CD4-positive, alpha-beta memory T cell (primary cell): ENCODE measurements around the gene RBKS. TPM values are rescaled to one million over a fixed set of nuclear protein-coding genes. Genes with fewer than 3 reads are reported as not detected.
A peak's percentile ranks its signal among the peaks of the same experiment; 100 is the strongest.
"Not testable (repeated sequence)": the region's sequence is repeated elsewhere in the genome, so short reads cannot be mapped to it uniquely, and the experiment has no call there.

Source experiments
- CTCF ChIA-PET: fragments of 350-600 bp; sonication (Branson Sonifier 250); formaldehyde crosslinking; loops from one replicate; lab custom pipeline; 2021; ENCODE audit warnings: inconsistent platforms; ENCODE audit not compliant: partially characterized antibody; lab: Charles Lee
- POLR2A ChIA-PET: fragments of 350-600 bp; sonication (Branson Sonifier 250); formaldehyde crosslinking; loops from one replicate; lab custom pipeline; 2021; ENCODE audit not compliant: partially characterized antibody; lab: Charles Lee
- DNase-seq, 5 donors: peaks; one replicate each; pipeline versions ENCODE4 v3.0.0 to v3.0.0-alpha.2; 2020 to 2022; ENCODE audit warnings: mixed read lengths in 1 of 5
- H3K27ac ChIP-seq: one replicate; pipeline ENCODE4 v1.7.0; 2013; ENCODE audit warnings: low read depth, low read length
- H3K27me3 ChIP-seq: 2 replicates; pipeline ENCODE4 v1.7.0; 2013; ENCODE audit warnings: mild to moderate bottlenecking, low read length, moderate library complexity; ENCODE audit not compliant: insufficient read depth
- H3K36me3 ChIP-seq: 2 replicates; pipeline ENCODE4 v1.7.0; 2013; ENCODE audit warnings: mild to moderate bottlenecking, low read length, moderate library complexity; ENCODE audit not compliant: insufficient read depth
- H3K4me1 ChIP-seq: 2 replicates; pipeline ENCODE4 v1.7.0; 2013; ENCODE audit warnings: mild to moderate bottlenecking, low read length, moderate library complexity; ENCODE audit not compliant: insufficient read depth
- H3K4me3 ChIP-seq, 2 donors: one replicate each; pipeline ENCODE4 v1.7.0; 2013; ENCODE audit warnings: low read length in 2 of 2, mild to moderate bottlenecking in 1 of 2
- H3K9me3 ChIP-seq, 2 donors: one replicate each; pipeline ENCODE4 v1.7.0; 2013; ENCODE audit warnings: low read length in 2 of 2, control low read depth in 1 of 2; ENCODE audit not compliant: control insufficient read depth in 1 of 2
- H3K27ac Mint-ChIP-seq, 7 donors: one replicate each; pipeline ENCODE4 v1.8.0; 2020 to 2021; ENCODE audit warnings: mixed read lengths in 7 of 7, mild to moderate bottlenecking in 6 of 7, inconsistent platforms in 3 of 7, moderate library complexity in 3 of 7
- H3K27me3 Mint-ChIP-seq, 2 donors: one replicate each; pipeline ENCODE4 v1.8.0; 2020 to 2021; ENCODE audit warnings: mixed read lengths in 2 of 2
- H3K36me3 Mint-ChIP-seq, 2 donors: one replicate each; pipeline ENCODE4 v1.8.0; 2020 to 2021; ENCODE audit warnings: mixed read lengths in 2 of 2, inconsistent platforms in 1 of 2, mild to moderate bottlenecking in 1 of 2
- H3K4me1 Mint-ChIP-seq, 4 donors: one replicate each; pipeline ENCODE4 v1.8.0; 2020 to 2021; ENCODE audit warnings: mixed read lengths in 4 of 4, mild to moderate bottlenecking in 1 of 4
- H3K4me3 Mint-ChIP-seq, 8 donors: one replicate each; pipeline ENCODE4 v1.8.0; 2020 to 2021; ENCODE audit warnings: mixed read lengths in 8 of 8, mild to moderate bottlenecking in 7 of 8, moderate library complexity in 6 of 8, inconsistent platforms in 3 of 8
- H3K9me3 Mint-ChIP-seq, 8 donors: one replicate each; pipeline ENCODE4 v1.8.0; 2020 to 2021; ENCODE audit warnings: mixed read lengths in 8 of 8, mild to moderate bottlenecking in 5 of 8, inconsistent platforms in 3 of 8, moderate library complexity in 1 of 8
- intact Hi-C: fragments of 100-400 bp; cut with micrococcal nuclease; formaldehyde crosslinking; loops from one replicate; pipeline ENCODE4 v1.15.1; 2023
- polyA plus RNA-seq, 2 donors: library from polyadenylated mRNA; unstranded; fragments of 300-500 nt; fragmentation: Illumina TruSeq; gene quantifications; one replicate each; pipeline ENCODE4 v1.2.3, GENCODE V29; 2021
- total RNA-seq, 2 experiments: library from RNA; stranded (reverse); gene quantifications; one replicate each; pipeline ENCODE4 v1.2.3, GENCODE V29; 2021

RBKS gene
- total and polyA plus RNA-seq, 4 experiments from 2014 or later: 1.2 to 5.9 (median 2.1) TPM

DNA sequence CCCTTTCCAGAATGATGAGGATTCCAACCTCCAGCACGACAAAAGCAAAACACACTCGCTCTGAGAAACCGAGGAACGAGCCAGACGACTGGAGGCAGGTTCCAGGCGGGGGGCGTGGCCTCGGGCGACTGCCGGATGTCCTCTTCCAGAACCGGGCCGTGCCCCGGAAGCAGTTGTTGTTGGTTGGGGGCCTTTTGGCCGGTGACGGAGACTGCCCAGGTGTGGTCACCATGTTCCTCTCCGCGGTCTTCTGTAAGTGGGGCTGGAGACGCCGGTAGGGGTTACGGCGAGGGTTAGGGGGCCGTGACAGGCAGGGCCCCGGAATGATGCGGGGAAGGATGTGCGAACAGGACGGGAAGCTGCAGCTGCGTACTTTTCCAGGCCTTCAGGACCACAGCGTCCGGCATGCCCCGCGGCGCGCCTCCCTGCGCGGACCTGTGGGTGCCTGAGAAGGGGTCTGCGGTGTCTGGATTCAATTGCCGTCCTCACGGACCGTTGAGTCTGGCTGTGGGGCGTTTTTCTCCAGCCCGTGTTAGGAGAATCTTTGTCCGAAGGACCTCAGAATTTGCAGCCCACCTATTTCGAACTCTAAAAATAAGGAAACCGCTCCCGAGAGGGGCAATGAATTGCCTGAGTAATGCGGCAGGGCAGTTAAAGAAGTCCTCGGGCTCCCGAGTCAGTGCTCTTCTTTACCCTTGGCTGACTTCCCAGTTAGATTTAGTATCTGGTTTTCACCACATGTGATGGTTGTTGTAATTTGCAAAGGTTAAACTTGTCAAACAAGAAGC is 118.4 kb downstream of the RBKS start, which contains the start of gene MRPL33:
TSS of gene MRPL33 (plus strand) at position 172 of the 788 bp plus-strand sequence. CDS start at position 231, 59 bp downstream.
- peaks cover 0 to 2% of the 10 kb centered on the region in 2 donors for H3K27me3 Mint-ChIP-seq
- peak within 1 kb of the TSS; percentile 78 for H3K4me3 ChIP-seq
- intact Hi-C loops: loop anchor here (1.0 to 10.0 kb wide), 3 partner anchors 119 to 637 kb away; partner anchors contain the start of genes BABAM2, FOSL2, PREB and PRR30
- H3K9me3 Mint-ChIP-seq: no peaks in the 10 kb centered on the region
- peaks cover 9 to 39% of the 10 kb centered on the region in 2 donors for H3K36me3 Mint-ChIP-seq
- DNase-seq: peak; percentile 89 to 91 (median 89)
- H3K27ac ChIP-seq: peak within 1 kb of the TSS; percentile 86
- peaks cover 13% of the 10 kb centered on the region for H3K36me3 ChIP-seq
- no peaks in the 10 kb centered on the region for H3K9me3 ChIP-seq
- H3K4me1 Mint-ChIP-seq: peaks cover 31 to 56% (median 46%) of the 10 kb centered on the region in 4 donors
- ChIA-PET POLR2A (interaction anchor here (1.0 to 1.6 kb wide), 5 partner anchors 36 to 652 kb away, joined by 3 to 7 read pairs (median 5); partner anchors contain the start of genes BABAM2, CCDC121, FOSL2 and GPN1), CTCF (interaction anchor here (0.8 kb wide), 1 partner anchor 88 kb away, joined by 4 read pairs; no protein-coding TSS in a partner anchor)
- peak within 1 kb of the TSS; percentile 98 to 100 (median 99) for H3K4me3 Mint-ChIP-seq
- no peaks in the 10 kb centered on the region for H3K27me3 ChIP-seq
- H3K4me1 ChIP-seq: peaks cover 30% of the 10 kb centered on the region
- peak within 1 kb of the TSS; percentile 98 to 100 (median 100) for H3K27ac Mint-ChIP-seq

DNA sequence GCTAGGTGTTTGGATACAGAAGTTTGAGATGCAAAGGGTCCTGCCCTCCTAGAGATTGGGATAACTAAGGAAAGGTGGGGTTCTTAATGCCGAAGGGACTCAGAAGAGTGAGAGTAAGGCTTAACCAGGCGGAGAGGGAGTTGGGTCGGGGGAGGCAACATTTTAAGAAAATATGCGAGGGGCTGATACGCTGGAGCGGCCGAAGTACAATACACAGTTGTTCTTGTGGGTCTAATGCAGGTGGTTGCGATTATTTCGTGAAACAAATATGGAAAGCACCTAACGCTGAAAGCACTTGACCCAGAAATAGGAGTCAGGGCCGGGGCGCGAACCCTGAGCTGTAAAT is 119.0 kb downstream of the RBKS start:
- Mint-ChIP-seq H3K4me1 (peaks cover 31 to 50% (median 42%) of the 10 kb centered on the region in 4 donors), H3K4me3 (peak overlapping the region; percentile 98 to 100 (median 99)), H3K36me3 (peaks cover 9 to 34% of the 10 kb centered on the region in 2 donors), H3K27ac (peak overlapping the region; percentile 98 to 100 (median 100)), H3K9me3 (no peaks in the 10 kb centered on the region), H3K27me3 (peaks cover 0 to 2% of the 10 kb centered on the region in 2 donors)
- H3K27ac ChIP-seq: peak overlapping the region; percentile 86
- peaks cover 13% of the 10 kb centered on the region for H3K36me3 ChIP-seq
- ChIA-PET POLR2A (interaction anchor here (1.3 to 1.6 kb wide), 2 partner anchors 36 to 621 kb away, joined by 5 read pairs; partner anchors contain the start of gene FOSL2), CTCF (interaction anchor here (0.8 kb wide), 1 partner anchor 88 kb away, joined by 4 read pairs; no protein-coding TSS in a partner anchor)
- H3K27me3 ChIP-seq: no peaks in the 10 kb centered on the region
- H3K9me3 ChIP-seq: no peaks in the 10 kb centered on the region
- H3K4me3 ChIP-seq: peak overlapping the region; percentile 78
- no peak for DNase-seq
- peaks cover 30% of the 10 kb centered on the region for H3K4me1 ChIP-seq
- intact Hi-C loops: loop anchor here (1.0 to 10.0 kb wide), 3 partner anchors 119 to 636 kb away; partner anchors contain the start of genes BABAM2, FOSL2, PREB and PRR30

DNA sequence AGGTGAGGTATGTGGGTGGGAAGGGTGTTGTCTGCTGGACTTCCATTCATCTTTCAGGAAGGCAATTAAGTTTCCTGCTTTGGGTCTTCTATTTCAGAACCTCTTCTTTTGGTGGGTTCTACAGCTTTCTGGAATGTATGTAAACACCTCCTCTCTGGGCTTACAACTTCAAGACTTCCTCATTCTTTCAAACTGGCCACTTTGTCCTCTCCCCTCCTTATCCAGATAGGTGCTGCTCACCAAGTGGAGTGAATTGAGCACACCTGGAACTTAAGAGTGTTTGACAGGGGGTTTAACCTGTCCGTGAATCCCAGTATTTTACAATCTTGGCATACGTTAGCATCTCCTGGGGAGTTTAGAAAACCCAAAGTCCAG is 123.9 kb downstream of the RBKS start:
- Mint-ChIP-seq H3K36me3 (peaks cover 0 to 3% of the 10 kb centered on the region in 2 donors), H3K4me3 (peak overlapping the region; percentile 52 to 76 (median 68)), H3K4me1 (peaks cover 5 to 17% (median 10%) of the 10 kb centered on the region in 4 donors), H3K27ac (peak overlapping the region in 4 of 7 donors; percentile 57 to 72 (median 61)), H3K27me3 (peaks cover 4% of the 10 kb centered on the region in 2 donors), H3K9me3 (no peaks in the 10 kb centered on the region)
- Histone ChIP-seq H3K27me3 (no peaks in the 10 kb centered on the region), H3K4me1 (no peaks in the 10 kb centered on the region), H3K4me3 (no peak overlapping the region), H3K27ac (no peak overlapping the region), H3K9me3 (no peaks in the 10 kb centered on the region), H3K36me3 (no peaks in the 10 kb centered on the region)
- ChIA-PET POLR2A (no interaction called here), CTCF (no interaction called here)
- DNase-seq: no peak
- intact Hi-C loops: no loop called here

DNA sequence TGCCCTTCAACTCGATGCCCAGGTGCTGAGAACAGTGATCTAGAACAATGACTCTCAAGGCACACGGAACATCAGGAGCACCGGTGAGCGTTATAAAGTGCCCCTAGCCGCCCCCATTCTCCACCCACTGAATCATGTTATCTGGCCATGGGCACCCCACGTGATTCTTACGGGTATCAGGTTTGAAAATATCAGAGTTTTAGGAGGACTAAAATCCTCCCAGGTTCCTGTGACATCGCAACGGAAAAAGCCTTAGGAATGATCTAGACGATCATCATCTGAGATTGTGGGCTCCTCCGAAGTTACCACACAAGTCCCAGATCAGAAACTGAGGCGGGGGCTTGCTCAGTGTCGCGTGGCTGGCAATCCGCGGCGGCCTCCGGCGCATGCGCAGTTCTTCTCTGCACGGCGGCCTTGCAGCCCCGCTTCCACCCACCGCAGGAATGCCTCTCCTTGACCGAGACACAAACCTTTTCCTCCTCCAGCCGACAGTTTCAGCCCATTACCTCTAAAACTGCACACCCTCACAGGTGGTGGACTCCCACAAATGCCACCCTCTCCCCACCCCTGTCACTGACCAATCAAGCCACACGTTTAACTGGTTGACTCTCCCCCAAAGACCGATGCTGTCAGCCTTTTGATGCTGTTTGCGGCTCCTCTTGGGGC is 124.4 kb downstream of the RBKS start:
- Mint-ChIP-seq H3K4me3 (peak overlapping the region; percentile 52 to 76 (median 68)), H3K9me3 (no peaks in the 10 kb centered on the region), H3K4me1 (peaks cover under 1 to 12% (median 5%) of the 10 kb centered on the region in 4 donors), H3K36me3 (no peaks in the 10 kb centered on the region), H3K27me3 (peaks cover 4% of the 10 kb centered on the region in 2 donors), H3K27ac (peak overlapping the region in 6 of 7 donors; percentile 52 to 72 (median 61))
- no peaks in the 10 kb centered on the region for H3K4me1 ChIP-seq
- H3K9me3 ChIP-seq: no peaks in the 10 kb centered on the region
- CTCF ChIA-PET: no interaction called here
- intact Hi-C loops: no loop called here
- H3K4me3 ChIP-seq: no peak overlapping the region
- POLR2A ChIA-PET: no interaction called here
- DNase-seq: peak in 4 of 5 donors; percentile 38 to 50 (median 40)
- H3K27me3 ChIP-seq: no peaks in the 10 kb centered on the region
- no peaks in the 10 kb centered on the region for H3K36me3 ChIP-seq
- no peak overlapping the region for H3K27ac ChIP-seq

DNA sequence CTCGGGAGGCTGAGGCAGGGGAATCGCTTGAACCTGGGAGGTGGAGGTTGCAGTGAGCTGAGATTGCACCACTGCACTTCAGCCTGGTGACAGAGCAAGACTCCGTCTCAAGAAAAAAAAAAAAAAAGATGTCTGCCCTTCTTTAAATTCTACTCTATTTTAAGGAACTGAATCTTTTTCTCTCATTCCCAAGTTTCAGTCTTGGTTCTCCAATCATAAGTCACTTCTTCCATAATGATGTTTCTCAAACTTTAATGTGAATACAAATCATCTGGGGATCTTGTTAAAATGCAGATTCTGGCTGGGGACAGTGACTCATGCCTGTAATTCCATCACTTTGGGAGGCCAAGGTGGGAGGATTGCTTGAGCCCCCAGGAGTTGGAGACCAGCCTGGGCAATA is 125.7 kb downstream of the RBKS start:
- H3K4me3 Mint-ChIP-seq, intact Hi-C loops, DNase-seq, H3K36me3 Mint-ChIP-seq, H3K9me3 Mint-ChIP-seq, H3K27ac Mint-ChIP-seq, H3K27me3 Mint-ChIP-seq, POLR2A ChIA-PET, H3K9me3 ChIP-seq, H3K27me3 ChIP-seq, H3K4me1 ChIP-seq, H3K27ac ChIP-seq, CTCF ChIA-PET, H3K4me3 ChIP-seq, H3K36me3 ChIP-seq: not testable (repeated sequence)
- H3K4me1 Mint-ChIP-seq: peaks cover 0 to 11% (median 4%) of the 10 kb centered on the region in 4 donors

DNA sequence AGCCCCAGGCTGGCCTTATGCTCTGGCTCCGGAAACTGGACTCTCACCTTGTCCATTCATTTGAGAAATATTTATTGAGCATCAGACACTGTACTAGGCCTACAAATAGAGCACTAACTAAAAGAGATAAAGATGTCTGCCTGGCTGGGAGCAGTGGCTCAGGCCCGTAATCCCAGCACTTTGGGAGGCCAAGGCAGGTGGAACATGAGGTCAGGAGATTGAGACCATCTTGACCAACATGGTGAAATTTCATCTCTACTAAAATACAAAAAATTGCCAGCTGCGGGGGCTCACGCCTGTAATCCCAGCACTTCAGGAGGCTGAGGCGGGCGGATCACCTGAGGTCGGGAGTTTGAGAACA is 126.3 kb downstream of the RBKS start:
- Mint-ChIP-seq H3K9me3 (no peaks in the 10 kb centered on the region), H3K27me3 (peaks cover 4% of the 10 kb centered on the region in 2 donors), H3K27ac (no peak overlapping the region), H3K4me1 (peaks cover 0 to 11% (median 4%) of the 10 kb centered on the region in 4 donors), H3K36me3 (no peaks in the 10 kb centered on the region), H3K4me3 (no peak overlapping the region)
- DNase-seq: no peak
- no peaks in the 10 kb centered on the region for H3K9me3 ChIP-seq
- H3K27me3 ChIP-seq: no peaks in the 10 kb centered on the region
- no peaks in the 10 kb centered on the region for H3K36me3 ChIP-seq
- CTCF ChIA-PET: no interaction called here
- no peaks in the 10 kb centered on the region for H3K4me1 ChIP-seq
- POLR2A ChIA-PET: no interaction called here
- intact Hi-C loops: no loop called here
- H3K27ac ChIP-seq: no peak overlapping the region
- no peak overlapping the region for H3K4me3 ChIP-seq
